ENCODE data around the gene RAVER2. TPM values are rescaled to one million over a fixed set of nuclear protein-coding genes. Genes with fewer than 3 reads are reported as not detected.

Gene RAVER2
- total RNA-seq, 1 experiment from 2014 or later = 12.4 TPM

DNA sequence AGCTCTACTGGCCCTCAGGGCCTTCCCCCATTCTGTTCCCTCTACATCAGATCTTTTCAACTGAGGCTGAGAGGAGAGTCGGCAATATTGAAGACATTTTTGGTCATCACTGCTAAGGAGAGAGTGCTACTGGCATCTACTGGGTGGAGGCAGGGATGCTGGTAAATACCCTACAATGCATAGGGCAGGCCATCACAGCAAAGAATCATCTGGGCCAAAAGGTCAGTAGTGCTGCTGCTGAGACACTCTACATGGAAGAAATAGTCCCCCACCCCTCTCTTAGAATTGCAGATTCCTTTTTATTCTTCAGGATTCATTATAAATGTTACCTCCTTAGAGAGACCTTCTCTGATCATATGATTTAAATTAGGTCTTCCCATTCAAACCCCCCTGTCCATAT lies 127.2 kb downstream of the RAVER2 start:
- BruUV-seq (replicated peaks) = no TSS peak
- Histone ChIP-seq H3K4me3 (no peak overlapping the region), H3K9me2 (ENCODE audit: insufficient read depth) (no peaks in the 10 kb centered on the region), H3K79me2 (ENCODE audit: low read depth) (no peaks in the 10 kb centered on the region), H3K9me3 (ENCODE audit: insufficient read depth, low read depth) (no peaks in the 10 kb centered on the region), H2AFZ (no peak overlapping the region), H3K4me1 (replicated peaks; ENCODE audit: insufficient read depth) (no peaks in the 10 kb centered on the region), H3F3A (ENCODE audit: insufficient read depth, low read depth) (no peaks in the 10 kb centered on the region), H3K27ac (no peak overlapping the region), H3K4me2 (no peak overlapping the region), H4K20me1 (ENCODE audit: insufficient read depth) (no peaks in the 10 kb centered on the region), H3K36me3 (ENCODE audit: low read depth) (peaks cover 1% of the 10 kb centered on the region; the same call in 1 of the 2 replicates), H3K27me3 (ENCODE audit: insufficient read depth, low read depth) (no peaks in the 10 kb centered on the region)
- ChIA-PET CTCF (no interaction called here), POLR2A (ENCODE audit: unreplicated experiment) (no interaction called here)
- no peak for DNase-seq
- intact Hi-C loops (cut with micrococcal nuclease; ENCODE audit: unreplicated experiment) = no loop called here
- TF ChIP-seq, protein P1, sequence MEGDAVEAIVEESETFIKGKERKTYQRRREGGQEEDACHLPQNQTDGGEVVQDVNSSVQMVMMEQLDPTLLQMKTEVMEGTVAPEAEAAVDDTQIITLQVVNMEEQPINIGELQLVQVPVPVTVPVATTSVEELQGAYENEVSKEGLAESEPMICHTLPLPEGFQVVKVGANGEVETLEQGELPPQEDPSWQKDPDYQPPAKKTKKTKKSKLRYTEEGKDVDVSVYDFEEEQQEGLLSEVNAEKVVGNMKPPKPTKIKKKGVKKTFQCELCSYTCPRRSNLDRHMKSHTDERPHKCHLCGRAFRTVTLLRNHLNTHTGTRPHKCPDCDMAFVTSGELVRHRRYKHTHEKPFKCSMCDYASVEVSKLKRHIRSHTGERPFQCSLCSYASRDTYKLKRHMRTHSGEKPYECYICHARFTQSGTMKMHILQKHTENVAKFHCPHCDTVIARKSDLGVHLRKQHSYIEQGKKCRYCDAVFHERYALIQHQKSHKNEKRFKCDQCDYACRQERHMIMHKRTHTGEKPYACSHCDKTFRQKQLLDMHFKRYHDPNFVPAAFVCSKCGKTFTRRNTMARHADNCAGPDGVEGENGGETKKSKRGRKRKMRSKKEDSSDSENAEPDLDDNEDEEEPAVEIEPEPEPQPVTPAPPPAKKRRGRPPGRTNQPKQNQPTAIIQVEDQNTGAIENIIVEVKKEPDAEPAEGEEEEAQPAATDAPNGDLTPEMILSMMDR (conservative IDR thresholded peaks at IDR 0.05) = no peak
- no peak for TF ChIP-seq EZH2 (IDR thresholded peaks at IDR 0.05; ENCODE audit: low read depth)

DNA sequence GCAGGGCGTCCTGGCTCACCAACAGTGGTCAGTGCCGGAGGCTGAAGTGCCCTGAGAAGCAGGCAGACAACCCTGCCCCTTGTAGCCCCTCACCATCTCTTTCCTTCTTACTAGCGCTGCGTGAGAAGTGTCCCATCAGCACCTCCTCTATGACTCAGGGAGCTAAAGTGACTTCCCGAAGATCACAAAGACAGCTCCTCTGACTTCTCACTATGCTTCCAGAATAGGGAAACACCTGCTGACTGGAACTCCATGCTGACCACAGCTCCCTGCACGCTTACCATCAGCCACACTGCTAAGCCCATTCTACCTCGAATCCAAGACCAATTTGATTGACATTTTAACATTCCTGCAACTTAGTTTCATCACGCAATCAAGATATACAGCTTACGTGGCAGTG lies 128.7 kb downstream of the RAVER2 start:
- intact Hi-C loops (cut with micrococcal nuclease; ENCODE audit: unreplicated experiment) = no loop called here
- no peaks in the 10 kb centered on the region for H3K4me1 ChIP-seq (replicated peaks; ENCODE audit: insufficient read depth)
- no peak overlapping the region for H3K4me2 ChIP-seq
- no peak for DNase-seq
- H3K4me3 ChIP-seq = no peak overlapping the region
- H4K20me1 ChIP-seq (ENCODE audit: insufficient read depth) = no peaks in the 10 kb centered on the region; the same call in 1 of the 2 replicates
- H3K79me2 ChIP-seq (ENCODE audit: low read depth) = no peaks in the 10 kb centered on the region
- TF ChIP-seq EZH2 (IDR thresholded peaks at IDR 0.05; ENCODE audit: low read depth) = no peak
- TF ChIP-seq, protein P1 (conservative IDR thresholded peaks at IDR 0.05) = no peak
- ChIA-PET POLR2A (ENCODE audit: unreplicated experiment) (no interaction called here), CTCF (no interaction called here)
- BruUV-seq (replicated peaks) = no TSS peak
- H3F3A ChIP-seq (ENCODE audit: insufficient read depth, low read depth) = no peaks in the 10 kb centered on the region
- H3K36me3 ChIP-seq (ENCODE audit: low read depth) = no peaks in the 10 kb centered on the region
- no peak overlapping the region for H3K27ac ChIP-seq
- H3K27me3 ChIP-seq (ENCODE audit: insufficient read depth, low read depth) = no peaks in the 10 kb centered on the region
- no peaks in the 10 kb centered on the region for H3K9me2 ChIP-seq (ENCODE audit: insufficient read depth)
- no peaks in the 10 kb centered on the region for H3K9me3 ChIP-seq (ENCODE audit: insufficient read depth, low read depth)
- no peak overlapping the region for H2AFZ ChIP-seq

- CTCF ChIA-PET = no interaction called here
These were observed 129.8 kb downstream of the RAVER2 start for GRCh38 chr1:64874666-64875065.

GRCh38 chr1:64875101-64875500 lies 130.2 kb downstream of the RAVER2 start:
- ChIA-PET POLR2A (ENCODE audit: unreplicated experiment) (no interaction called here), CTCF (no interaction called here)
- no peaks in the 10 kb centered on the region for H3K79me2 ChIP-seq (ENCODE audit: low read depth)

More at GRCh38 chr1:64874666-64875065, 129.8 kb downstream of the RAVER2 start:
- H2AFZ ChIP-seq = no peak overlapping the region
- H3K9me3 ChIP-seq (ENCODE audit: insufficient read depth, low read depth) = no peaks in the 10 kb centered on the region
- no peaks in the 10 kb centered on the region; the same call in 1 of the 2 replicates for H4K20me1 ChIP-seq (ENCODE audit: insufficient read depth)
- 0 out of 2 replicates have a peak, but pooled peaks cover 4% of the 10 kb centered on the region for H3K36me3 ChIP-seq (ENCODE audit: low read depth)
- no peaks in the 10 kb centered on the region for H3K4me1 ChIP-seq (replicated peaks; ENCODE audit: insufficient read depth)
- no peak overlapping the region for H3K27ac ChIP-seq
- no peaks in the 10 kb centered on the region for H3K27me3 ChIP-seq (ENCODE audit: insufficient read depth, low read depth)
- no peak overlapping the region for H3K4me2 ChIP-seq
- H3K79me2 ChIP-seq (ENCODE audit: low read depth) = no peaks in the 10 kb centered on the region
- TF ChIP-seq EZH2 (IDR thresholded peaks at IDR 0.05; ENCODE audit: low read depth) = no peak
- POLR2A ChIA-PET (ENCODE audit: unreplicated experiment) = no interaction called here
- no peaks in the 10 kb centered on the region for H3F3A ChIP-seq (ENCODE audit: insufficient read depth, low read depth)
- no TSS peak for BruUV-seq (replicated peaks)
- no peak overlapping the region for H3K4me3 ChIP-seq
- DNase-seq = no peak
- H3K9me2 ChIP-seq (ENCODE audit: insufficient read depth) = no peaks in the 10 kb centered on the region
- intact Hi-C loops (cut with micrococcal nuclease; ENCODE audit: unreplicated experiment) = loop anchor here (1.0 kb wide), 1 partner anchor 55 kb away; no protein-coding TSS in a partner anchor

More at GRCh38 chr1:64875101-64875500, 130.2 kb downstream of the RAVER2 start:
- H3K27ac ChIP-seq = no peak overlapping the region
- H2AFZ ChIP-seq = no peak overlapping the region
- no peaks in the 10 kb centered on the region for H3K27me3 ChIP-seq (ENCODE audit: insufficient read depth, low read depth)
- intact Hi-C loops (cut with micrococcal nuclease; ENCODE audit: unreplicated experiment) = loop anchor here (1.0 kb wide), 1 partner anchor 54 kb away; no protein-coding TSS in a partner anchor
- no peaks in the 10 kb centered on the region for H3K9me2 ChIP-seq (ENCODE audit: insufficient read depth)
- no peak overlapping the region for H3K4me2 ChIP-seq
- H3F3A ChIP-seq (ENCODE audit: insufficient read depth, low read depth) = no peaks in the 10 kb centered on the region
- H3K9me3 ChIP-seq (ENCODE audit: insufficient read depth, low read depth) = no peaks in the 10 kb centered on the region
- H4K20me1 ChIP-seq (ENCODE audit: insufficient read depth) = no peaks in the 10 kb centered on the region; the same call in 1 of the 2 replicates
- H3K4me1 ChIP-seq (replicated peaks; ENCODE audit: insufficient read depth) = no peaks in the 10 kb centered on the region
- no peak for TF ChIP-seq EZH2 (IDR thresholded peaks at IDR 0.05; ENCODE audit: low read depth)
- TF ChIP-seq, protein P1 (conservative IDR thresholded peaks at IDR 0.05) = no peak
- no TSS peak for BruUV-seq (replicated peaks)
- no peak overlapping the region for H3K4me3 ChIP-seq
- DNase-seq = no peak
- 0 out of 2 replicates have a peak, but pooled peaks cover 4% of the 10 kb centered on the region for H3K36me3 ChIP-seq (ENCODE audit: low read depth)

All from PC-9 (cell line).